ENCODE measurements around the gene DDI2.
"Not testable (repeated sequence)": the region's sequence is repeated elsewhere in the genome, so short reads cannot be mapped to it uniquely, and the experiment has no call there.

DDI2 gene

DNA sequence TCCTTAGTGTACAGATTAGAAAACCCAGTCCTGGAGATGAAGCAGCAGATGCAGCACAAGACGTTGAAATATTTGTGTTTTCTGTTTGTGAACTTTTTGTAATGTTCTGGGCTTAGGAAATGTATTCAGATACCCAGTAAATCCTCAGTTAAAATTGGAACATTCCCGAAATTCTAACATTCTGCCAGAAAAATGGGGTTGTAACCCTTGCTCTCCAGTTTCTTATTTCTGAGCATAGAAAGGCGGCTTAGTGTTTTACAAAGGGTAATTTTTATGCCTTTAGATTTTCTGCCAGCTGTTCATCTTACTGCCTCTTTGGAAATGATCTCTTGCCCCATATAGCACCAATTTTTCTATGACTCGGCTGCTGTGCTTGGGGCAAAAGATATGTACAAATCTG is 20.6 kb downstream of the DDI2 start:
- no peak for DNase-seq

DNA sequence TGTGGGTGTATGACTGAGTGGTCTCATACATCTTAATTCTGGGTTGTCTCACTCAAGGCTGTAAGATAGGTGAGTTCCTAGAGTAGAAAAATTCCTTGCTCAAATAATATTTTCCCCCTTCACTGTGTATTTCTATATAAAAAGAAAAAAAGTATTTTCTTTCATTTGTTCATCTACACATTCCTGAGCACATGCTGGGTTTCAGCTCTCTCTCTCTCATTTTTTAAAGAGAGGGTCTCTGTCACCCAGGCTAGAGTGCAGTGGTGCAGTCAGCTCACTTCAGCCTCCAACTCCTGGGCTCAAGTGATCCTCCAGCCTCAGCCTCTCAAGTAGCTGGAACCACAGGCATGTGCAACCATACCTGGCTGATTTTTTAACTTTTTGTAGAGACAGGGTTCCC is 22.0 kb downstream of the DDI2 start:
- no peak for DNase-seq

DNA sequence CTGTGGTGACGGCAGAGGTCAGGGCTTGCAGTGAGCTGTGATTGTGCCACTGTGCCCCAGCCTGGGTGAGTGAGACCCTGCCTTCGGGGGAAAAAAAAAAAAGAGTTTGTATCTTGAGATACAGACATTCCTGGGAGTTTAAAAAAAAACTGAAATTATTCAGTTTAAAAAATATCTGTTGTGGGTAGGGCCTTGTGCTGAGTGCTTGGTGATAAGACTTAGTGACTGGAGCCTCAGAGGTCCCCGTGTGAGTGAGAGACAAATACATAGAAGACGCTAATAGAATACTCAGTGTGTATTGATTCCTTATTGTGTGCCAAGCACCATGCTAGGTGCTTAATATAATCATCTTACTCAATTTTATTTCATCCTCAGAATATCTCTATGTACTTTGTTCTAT is 22.7 kb downstream of the DDI2 start:
- no peak for DNase-seq

DNA sequence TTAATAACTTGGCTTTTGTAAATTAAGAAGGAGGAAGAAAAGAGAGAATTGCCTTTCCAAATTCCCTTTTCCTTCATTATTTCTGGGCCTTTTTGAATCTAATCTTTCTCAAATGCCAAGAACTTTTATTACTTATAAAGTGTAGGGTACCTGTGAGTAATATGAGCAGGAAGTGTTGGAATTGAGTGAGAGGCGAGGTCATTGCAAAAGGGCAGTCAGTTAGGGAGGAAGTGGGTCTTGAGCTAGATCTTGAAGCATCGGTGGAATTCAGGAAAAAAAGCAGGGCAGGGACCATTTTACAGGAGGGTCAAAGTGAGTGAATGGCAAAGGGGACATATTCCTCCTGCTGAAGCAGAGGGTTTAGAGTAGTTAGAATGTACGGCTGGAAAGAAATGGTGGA is 23.4 kb downstream of the DDI2 start:
- DNase-seq = no peak

DNA sequence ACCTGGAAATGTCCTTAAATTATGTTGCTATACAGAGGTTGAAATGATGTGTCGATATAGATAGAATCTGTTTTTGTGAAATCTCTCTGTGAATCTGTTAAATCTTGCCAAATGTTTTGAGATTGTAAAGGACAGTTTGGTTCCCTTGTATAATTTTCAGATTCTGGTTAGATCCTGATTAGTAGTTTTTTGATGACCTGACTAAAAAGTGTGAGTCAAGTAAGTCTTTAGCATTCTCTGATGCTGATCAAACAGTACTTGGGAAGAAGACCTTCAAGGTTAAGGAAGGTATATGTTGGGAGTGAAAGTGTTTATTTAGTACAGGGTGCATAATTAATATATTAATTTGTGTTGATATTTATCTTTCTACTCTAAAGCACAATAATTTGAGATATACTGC is 32.7 kb downstream of the DDI2 start:
- no peak for DNase-seq

DNA sequence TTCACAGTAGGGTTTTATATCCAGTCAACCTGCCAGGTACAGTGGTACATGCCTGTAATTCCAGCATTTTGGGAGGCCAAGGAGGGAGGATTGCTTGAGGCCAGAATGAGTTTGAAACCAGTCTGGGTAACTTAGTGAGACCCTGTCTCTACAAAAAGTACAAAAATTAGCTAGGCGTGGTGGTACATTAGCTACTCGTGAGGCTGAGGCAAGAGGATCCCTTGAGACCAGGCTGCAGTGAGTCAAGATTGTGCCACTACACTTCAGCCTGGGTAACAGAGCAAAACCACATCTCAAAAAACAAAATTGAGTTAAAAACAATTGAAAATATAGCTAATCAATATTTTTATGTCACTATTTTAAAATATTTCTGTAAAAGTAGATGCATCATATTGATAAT is 33.2 kb downstream of the DDI2 start:
- no peak for DNase-seq

DNA sequence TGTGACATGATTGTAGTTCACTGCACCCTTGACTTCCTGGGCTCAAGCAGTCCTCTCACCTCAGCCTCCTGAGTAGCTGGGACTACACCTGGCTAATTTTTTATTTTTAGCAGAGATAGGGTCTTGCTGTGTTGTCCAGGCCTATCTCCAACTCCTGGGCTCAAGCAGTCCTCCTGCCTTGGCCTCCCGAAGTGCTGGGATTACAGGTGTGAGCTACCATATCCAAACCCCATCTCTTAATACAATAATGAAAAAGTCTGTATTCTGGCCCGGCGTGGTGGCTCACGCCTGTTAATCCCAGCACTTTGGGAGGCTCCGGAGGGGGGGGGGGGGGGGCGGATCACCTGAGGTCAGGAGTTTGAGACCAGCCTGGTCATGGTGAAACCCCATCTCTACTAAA is 34.9 kb downstream of the DDI2 start:
- DNase-seq = not testable (repeated sequence)

DNA sequence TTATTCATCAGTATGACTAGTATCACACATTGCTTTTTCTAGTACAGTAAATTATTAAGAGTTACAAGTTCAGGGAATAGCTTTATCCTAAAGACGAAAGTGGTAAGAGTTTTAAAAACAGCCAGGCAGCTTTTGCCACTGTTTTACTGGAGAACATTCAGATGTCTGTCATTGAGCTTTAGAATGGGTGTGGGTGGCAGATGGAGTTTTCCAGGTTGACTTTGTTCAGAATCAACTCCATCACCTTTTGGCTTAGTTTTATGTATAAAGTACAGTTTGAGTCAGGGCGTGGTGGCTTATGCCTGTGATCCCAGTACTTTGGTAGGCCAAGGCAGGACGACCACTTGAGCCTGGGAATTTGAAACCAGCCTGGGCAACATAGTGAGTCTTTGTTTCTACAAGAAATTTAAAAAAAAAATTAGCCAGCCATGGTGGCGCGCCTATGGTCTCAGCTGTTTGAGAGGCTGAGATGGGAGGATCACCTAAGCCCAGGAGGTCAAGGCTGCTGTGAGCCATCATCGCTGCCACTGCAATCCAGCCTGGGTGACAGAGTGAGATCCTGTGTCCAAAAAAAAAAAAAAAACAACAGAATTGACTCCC is 36.9 kb downstream of the DDI2 start:
- DNase-seq = no peak

DNA sequence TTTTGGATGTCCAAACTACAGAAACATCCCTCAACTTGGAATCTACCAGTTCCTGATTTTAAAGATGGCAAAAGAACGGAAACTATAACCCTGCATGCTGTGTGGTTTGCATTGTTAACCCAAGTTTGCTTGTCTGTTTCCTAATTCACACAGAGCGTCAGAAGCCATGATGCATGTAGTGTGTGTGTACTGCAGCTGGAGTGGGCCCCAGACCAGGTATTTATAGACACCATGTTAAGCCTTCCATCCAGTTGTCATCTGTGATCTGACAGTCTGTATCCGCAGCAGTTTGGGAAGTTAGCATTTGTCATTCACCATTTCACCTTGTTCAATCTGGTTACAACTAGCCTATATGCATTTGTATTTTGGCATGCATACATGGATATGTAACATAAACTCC is 39.2 kb downstream of the DDI2 start:
- no peak for DNase-seq

DNA sequence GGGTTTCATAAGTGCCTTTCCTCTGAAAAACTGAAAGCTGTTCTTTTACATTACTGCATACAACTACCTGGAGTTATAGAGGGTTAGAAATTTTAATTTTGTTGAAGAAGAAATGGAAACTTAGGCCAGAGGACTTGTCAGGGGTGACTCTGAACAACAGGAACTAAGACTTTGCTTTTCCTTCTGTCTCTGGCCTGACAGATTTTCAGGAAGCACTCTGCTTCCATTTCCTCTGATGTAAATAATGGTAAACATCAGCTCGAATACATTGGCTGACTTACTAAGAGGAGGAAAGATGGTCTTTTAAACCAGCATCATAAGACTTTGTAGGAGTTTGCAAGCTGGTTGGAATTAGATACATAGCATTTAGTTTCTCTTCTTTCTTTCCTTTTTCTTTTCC is 39.8 kb downstream of the DDI2 start:
- DNase-seq = no peak

DNA sequence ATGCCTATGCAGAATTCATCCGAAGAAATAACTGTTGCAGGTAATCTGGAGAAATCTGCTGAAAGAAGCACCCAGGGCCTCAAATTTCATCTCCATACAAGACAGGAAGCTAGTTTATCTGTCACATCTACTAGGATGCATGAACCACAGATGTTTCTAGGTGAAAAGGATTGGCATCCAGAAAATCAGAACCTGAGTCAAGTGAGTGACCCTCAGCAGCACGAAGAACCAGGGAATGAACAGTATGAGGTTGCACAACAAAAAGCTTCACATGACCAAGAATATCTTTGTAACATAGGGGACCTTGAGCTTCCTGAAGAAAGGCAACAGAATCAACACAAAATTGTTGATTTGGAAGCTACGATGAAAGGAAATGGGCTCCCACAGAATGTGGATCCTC is 42.9 kb downstream of the DDI2 start:
- DNase-seq = no peak

DNA sequence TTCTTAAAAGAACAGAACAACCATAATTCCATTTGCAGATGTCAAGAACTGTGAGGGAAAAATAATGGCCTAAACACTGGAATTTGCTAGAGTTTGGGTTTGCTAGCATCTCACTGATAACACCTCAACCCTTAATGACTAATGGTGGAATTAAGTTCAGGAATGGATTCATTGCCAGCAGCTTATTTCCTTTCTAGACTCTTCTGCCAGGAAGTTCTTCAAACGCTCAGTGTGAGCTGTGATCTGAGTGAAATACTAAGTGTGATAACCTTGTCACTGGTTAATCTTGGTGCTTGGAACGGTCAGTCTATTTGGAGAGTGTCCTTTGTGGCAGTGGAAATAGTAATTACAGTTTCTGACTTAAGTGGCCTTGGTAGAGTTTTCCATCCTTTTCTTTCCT is 45.2 kb downstream of the DDI2 start:
- no peak for DNase-seq

DNA sequence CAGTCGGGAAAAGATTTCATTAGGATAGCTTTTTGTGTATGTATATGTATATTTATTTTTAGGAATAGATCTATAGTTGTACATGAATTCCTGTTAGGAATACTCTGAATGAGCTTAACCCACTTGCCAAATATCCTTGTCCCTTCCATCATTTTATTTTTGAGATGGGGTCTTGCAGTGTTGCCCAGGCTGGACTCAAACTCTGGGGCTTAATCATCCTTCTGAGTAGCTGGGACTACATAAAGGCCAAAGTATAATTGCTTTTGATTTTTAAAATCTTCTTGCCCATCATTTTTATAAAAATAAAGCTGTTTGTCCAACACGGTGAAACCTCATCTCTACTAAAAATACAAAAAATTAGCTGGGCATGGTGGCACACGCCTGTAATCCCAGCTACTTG is 46.7 kb downstream of the DDI2 start:
- DNase-seq = no peak

DNA sequence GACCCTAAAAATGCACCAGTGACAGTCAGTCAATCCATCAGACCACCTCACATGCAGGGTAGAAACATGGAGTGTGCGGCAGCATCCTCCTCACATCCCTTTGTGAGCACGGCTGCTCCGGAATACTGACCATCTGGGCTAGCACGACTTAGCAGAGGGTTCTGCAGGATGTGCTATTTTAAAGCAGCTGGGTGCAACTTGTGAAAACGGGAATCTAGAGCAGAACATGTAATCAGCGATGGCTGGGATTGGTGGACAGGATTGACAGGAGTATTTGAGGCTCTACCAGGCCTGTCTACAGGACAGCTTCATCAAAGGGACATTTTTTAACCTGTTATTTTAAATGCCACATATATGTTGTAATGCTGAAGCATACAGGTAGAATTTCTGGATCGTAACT is 50.1 kb downstream of the DDI2 start:
- DNase-seq = no peak

DNA sequence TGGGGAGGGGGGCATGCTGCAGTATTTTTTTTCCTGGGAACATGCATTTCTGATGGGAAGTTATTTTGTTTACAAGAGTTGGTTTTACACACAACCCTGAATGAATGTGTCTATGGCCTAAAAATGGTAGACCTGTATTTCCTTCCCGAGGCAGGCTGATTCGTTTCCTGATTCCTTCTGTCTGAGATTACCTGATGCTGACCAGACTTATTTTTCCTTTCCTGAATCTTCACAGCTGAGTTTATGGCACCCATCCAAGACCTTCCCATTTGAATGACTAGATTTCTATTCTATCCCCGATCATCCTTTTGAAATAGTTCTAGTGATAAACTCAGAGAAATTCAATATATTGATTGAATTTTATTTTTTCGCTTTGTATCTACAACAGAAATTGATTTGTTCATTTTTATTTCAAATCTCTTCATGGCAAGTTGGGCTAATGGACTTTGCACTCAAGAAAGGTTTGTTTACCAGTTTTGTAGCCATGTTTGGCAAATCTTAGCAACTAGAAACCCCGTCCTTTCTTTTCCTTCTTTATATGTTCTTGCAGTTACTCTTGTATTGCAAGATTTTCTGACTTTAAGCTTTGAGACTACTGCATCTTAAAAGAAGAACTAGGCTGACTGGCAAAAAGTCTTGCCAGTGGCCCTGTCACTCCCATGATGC is 51.0 kb downstream of the DDI2 start:
- no peak for DNase-seq

DNA sequence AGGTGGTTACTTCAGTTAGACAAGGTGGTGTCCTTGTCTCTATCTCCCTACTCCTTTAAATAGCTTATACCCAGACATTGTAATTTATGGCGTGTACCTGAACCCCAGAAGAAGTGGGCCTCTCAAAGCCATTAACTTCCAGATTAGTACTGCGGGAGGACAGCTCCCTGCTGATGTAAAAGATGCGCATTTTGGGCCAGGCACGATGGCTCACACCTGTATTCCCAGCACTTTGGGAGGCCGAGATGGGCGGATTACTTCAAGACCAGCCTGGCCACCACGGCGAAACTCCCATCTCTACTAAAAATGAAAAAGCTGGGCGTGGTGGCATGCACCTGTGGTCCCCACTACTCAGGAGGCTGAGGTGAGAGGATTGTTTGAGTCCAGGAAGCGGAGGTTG is 51.8 kb downstream of the DDI2 start:
- DNase-seq = no peak

DNA sequence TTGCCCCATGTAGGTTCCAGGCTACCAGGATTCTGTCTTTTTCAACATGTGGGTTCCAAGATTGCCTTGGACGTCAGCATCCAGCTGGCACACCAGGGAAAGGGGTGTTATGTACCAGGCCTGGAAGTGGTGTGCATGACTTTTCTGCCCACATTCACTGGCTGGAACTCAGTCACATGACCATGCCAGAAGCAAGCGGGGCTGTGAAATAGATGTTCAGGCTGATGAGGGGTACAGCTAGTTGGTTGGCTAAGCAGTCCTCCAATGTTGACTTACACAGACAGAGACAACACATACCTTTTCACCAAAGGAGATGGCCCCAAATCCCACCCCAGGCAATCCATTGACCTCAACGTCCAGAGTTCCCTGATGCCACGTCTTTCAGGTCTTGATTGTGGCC is 52.6 kb downstream of the DDI2 start:
- no peak for DNase-seq

DNA sequence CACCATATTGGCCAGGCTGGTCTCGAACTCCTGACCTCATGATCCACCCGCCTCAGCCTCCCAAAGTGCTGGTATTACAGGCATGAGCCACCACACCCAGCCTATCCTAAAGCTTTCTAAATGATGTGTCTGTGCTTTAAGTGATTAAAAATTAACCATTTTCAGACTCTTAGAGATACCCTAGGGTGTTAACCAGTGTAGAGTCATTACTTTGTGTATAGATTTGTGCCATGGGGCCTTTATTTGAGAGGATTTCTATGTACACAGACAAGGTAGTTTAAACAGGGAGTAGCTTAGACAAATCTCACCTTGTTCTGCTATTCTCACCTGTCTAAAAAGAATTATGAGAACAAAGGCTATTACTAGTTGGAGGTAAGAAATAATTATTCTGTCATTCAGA is 54.2 kb downstream of the DDI2 start:
- DNase-seq = no peak

DNA sequence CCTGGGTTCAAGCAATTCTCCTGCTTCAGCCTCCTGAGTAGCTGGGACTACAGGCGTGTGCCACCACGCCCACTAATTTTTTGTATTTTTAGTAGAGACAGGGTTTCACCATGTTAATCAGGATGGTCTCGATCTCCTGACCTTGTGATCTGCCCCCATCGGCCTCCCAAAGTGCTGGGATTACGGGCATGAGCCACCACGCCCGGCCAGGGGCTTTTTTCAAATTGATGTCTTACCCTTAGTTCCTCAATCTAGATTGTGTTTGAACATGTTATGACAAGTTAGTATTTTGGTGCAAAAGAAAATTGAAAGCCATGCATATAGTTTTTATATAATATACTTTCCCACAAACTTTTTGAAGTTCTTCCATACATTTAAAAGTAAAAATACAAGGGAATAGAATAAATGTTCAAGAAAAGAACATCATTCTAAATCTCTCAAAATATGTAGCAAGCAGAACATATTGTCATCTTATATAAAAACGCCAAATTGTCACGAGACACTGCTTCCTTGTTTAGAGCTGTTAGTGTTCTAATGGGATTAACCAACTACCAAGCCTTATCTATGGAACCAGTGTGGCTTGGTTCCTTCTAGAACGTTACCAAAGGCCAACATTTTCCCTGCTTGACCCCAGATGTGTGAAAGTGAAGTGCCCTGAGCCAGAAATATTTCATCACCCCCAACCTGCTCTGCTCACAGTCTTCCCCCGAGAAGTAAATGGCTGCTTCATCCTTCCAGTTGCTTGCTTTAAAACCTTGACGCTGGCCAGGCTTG is 57.3 kb downstream of the DDI2 start:
- DNase-seq = no peak

DNA sequence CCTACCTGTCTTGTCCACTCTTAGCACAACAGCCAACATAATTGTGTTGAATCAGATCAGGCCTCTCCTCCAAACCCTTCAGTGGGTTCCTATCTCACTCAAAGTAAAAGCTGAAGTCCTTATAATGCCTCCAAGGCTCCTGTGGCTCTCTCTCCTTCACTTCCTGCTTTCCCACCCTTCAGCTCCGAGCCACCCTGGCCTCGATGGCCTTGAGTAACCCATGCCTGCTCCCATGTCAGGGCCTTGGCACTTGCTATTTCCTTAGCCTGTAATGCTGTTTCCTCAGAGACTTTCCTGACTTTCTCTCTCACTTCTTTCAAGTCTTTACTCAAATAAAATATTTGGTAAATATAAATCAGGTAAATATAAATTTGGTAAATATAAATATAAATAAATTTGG is 58.8 kb downstream of the DDI2 start:
- no peak for DNase-seq

DNA sequence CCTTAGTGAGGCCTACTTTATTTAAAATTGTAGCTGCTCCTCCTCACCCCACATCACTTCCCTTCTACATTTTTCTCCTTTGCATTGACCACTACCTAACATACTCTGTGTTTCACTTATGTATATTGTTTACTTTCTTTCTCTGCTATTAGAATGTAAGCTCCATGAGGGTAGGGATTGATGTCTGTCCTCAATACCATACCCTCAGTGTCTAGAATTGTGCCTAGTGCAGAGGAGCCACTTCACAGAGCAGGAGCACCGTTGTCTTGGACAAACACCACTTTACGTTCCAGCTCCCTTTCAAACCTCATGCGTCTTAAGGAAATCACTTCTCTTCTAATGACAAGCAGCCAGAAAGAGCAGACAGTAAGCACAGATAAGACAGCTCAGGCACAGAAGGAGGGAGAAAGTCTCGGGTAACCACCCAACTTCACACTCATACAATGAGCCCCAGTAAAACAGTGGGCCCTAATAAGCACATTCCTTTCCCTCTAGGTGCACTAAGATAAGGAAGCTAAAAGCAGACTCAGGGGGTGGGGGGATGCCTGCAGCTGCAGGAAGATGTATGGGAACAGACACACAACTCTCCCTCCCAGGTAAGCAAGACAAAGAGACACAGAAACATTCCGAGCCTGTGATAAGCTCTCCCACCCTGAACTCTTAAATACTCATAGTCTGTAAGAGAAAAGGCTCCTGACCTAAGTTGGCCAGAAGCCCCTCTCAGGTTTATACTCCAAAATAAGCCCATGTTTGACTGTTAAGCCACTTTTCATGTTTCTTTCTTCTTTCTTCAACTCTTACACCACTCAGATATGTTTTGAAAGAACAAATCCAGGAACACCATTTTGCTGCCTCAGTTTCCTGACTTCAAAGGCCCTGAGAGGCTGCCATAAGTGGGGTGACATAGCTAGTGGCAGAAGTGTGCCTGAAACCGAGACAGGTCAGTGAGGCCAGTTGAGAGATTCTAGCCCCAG is 59.7 kb downstream of the DDI2 start:
- DNase-seq = no peak

DNA sequence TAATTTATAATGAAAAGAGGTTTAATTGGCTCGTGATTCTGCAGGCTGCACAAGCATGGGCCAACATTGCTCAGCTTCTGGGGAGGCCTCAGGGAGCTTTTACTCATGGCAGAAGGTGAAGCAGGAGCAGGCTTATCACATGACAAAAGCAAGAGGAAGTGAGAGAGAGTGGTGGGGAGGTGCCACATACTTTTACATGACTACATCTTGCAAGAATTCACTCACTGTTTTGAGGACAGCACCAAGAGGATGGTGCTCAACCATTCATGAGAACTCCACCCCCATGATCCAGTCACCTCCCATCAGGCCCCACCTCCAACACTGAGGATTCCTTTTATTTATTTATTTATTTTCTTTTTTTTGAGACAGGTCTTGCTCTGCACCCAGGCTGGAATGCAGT is 61.3 kb downstream of the DDI2 start:
- DNase-seq = no peak

DNA sequence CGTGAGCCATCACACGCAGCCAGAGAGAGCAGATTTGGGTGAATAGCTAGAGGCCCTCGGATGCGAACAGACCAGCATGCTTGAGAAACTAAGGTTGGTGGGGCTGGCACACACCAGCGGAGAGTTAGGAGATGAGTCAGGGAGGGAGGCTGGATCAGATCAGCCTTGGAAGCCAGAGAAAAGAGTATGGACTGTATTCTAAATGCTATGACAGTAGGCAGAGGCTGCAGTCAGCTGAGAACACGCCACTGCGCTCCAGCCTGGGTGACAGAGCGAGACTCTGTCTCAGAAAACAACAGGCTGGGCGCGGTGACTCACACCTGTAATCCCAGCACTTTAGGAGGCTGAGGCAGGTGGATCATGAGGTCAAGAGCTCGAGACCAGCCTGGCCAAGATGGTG is 62.9 kb downstream of the DDI2 start:
- DNase-seq = no peak
